SKM-1 treated with dmso at 0.1 percent for 144 hours (cell line): ENCODE data around the gene ZNF23.
A peak's percentile ranks its signal among the peaks of the same experiment; 100 is the strongest.

Source experiments
- DNase-seq: peaks from one replicate; lab custom pipeline; 2025; ENCODE audit not compliant: unreplicated experiment; lab: John Stamatoyannopoulos, UW

The ZNF23 gene

GRCh38 chr16:71428385-71428784 lies 33.7 kb downstream of the ZNF23 start:
- DNase-seq: no peak

GRCh38 chr16:71426880-71427615 lies 35.0 kb downstream of the ZNF23 start:
- no peak for DNase-seq

GRCh38 chr16:71426069-71426879 lies 35.8 kb downstream of the ZNF23 start:
- no peak for DNase-seq

GRCh38 chr16:71425746-71426068 lies 36.3 kb downstream of the ZNF23 start:
- no peak for DNase-seq

GRCh38 chr16:71424626-71425025 lies 37.4 kb downstream of the ZNF23 start:
- DNase-seq: no peak

GRCh38 chr16:71423865-71424264 lies 38.2 kb downstream of the ZNF23 start:
- DNase-seq: no peak

- no peak for DNase-seq
Observed at GRCh38 chr16:71423016-71423415, 39.0 kb downstream of the ZNF23 start.

- no peak for DNase-seq
Observed at GRCh38 chr16:71421911-71422310, 40.1 kb downstream of the ZNF23 start.

GRCh38 chr16:71414038-71414437 lies 48.0 kb downstream of the ZNF23 start:
- no peak for DNase-seq

- no peak for DNase-seq
Observed at GRCh38 chr16:71413341-71413740, 48.7 kb downstream of the ZNF23 start.

GRCh38 chr16:71412270-71413160 lies 49.5 kb downstream of the ZNF23 start:
- DNase-seq: peak; percentile 50

- DNase-seq: no peak
Observed at GRCh38 chr16:71410146-71410545, 51.9 kb downstream of the ZNF23 start.

- no peak for DNase-seq
Observed at GRCh38 chr16:71409011-71409775, 52.9 kb downstream of the ZNF23 start.

GRCh38 chr16:71408536-71408935 lies 53.5 kb downstream of the ZNF23 start:
- DNase-seq: no peak

- DNase-seq: no peak
Observed at GRCh38 chr16:71407731-71408130, 54.3 kb downstream of the ZNF23 start.

- no peak for DNase-seq
Observed at GRCh38 chr16:71406724-71407123, 55.3 kb downstream of the ZNF23 start.

GRCh38 chr16:71406316-71406715 lies 55.7 kb downstream of the ZNF23 start:
- DNase-seq: no peak

GRCh38 chr16:71404364-71404763 lies 57.7 kb downstream of the ZNF23 start:
- DNase-seq: no peak

GRCh38 chr16:71402674-71403073 lies 59.4 kb downstream of the ZNF23 start:
- no peak for DNase-seq

GRCh38 chr16:71402007-71402406 lies 60.0 kb downstream of the ZNF23 start:
- DNase-seq: no peak
